Endothelial cell (in vitro differentiated cells): ENCODE data around the gene PDE11A. TPM values are rescaled to one million over a fixed set of nuclear protein-coding genes. Genes with fewer than 3 reads are reported as not detected.

ENCODE experiments used
- DNase-seq: peaks from one replicate; pipeline ENCODE4 v3.0.0; 2021; ENCODE audit warnings: low spot score
- H3K27ac Mint-ChIP-seq: one replicate; pipeline ENCODE4 v1.8.0; 2021; ENCODE audit warnings: mixed read lengths, inconsistent platforms; ENCODE audit not compliant: unreplicated experiment
- H3K27me3 Mint-ChIP-seq: one replicate; pipeline ENCODE4 v1.8.0; 2021; ENCODE audit warnings: mild to moderate bottlenecking, moderate library complexity, mixed read lengths, inconsistent platforms; ENCODE audit not compliant: unreplicated experiment
- H3K36me3 Mint-ChIP-seq: one replicate; pipeline ENCODE4 v1.8.0; 2021; ENCODE audit warnings: mild to moderate bottlenecking, low read depth, mixed read lengths, inconsistent platforms; ENCODE audit not compliant: unreplicated experiment
- H3K4me1 Mint-ChIP-seq: one replicate; pipeline ENCODE4 v1.8.0; 2021; ENCODE audit warnings: mild to moderate bottlenecking, mixed read lengths, inconsistent platforms; ENCODE audit not compliant: unreplicated experiment
- H3K4me3 Mint-ChIP-seq: one replicate; pipeline ENCODE4 v1.8.0; 2021; ENCODE audit warnings: mild to moderate bottlenecking, mixed read lengths, inconsistent platforms; ENCODE audit not compliant: unreplicated experiment
- H3K9me3 Mint-ChIP-seq: one replicate; pipeline ENCODE4 v1.8.0; 2021; ENCODE audit warnings: mixed read lengths, inconsistent platforms; ENCODE audit not compliant: unreplicated experiment
- total RNA-seq: library from RNA; stranded (reverse); fragmentation: NEBNext Ultra II Directional; extraction: Animal tissue kit (Norgen Biotek cat#: 25700); gene quantifications from one replicate; pipeline ENCODE4 v1.2.1, GENCODE V29; 2021; ENCODE audit not compliant: unreplicated experiment
- TF ChIP-seq, protein P1 (sequence below): fragments of 200-600 bp; sonication (generic); IDR thresholded peaks from one replicate; pipeline ENCODE4 v1.5.0; 2021; ENCODE audit warnings: antibody characterized with exemption; ENCODE audit not compliant: unreplicated experiment

Gene PDE11A
- total RNA-seq, 1 donor from 2014 or later, result 1.7 TPM

DNA sequence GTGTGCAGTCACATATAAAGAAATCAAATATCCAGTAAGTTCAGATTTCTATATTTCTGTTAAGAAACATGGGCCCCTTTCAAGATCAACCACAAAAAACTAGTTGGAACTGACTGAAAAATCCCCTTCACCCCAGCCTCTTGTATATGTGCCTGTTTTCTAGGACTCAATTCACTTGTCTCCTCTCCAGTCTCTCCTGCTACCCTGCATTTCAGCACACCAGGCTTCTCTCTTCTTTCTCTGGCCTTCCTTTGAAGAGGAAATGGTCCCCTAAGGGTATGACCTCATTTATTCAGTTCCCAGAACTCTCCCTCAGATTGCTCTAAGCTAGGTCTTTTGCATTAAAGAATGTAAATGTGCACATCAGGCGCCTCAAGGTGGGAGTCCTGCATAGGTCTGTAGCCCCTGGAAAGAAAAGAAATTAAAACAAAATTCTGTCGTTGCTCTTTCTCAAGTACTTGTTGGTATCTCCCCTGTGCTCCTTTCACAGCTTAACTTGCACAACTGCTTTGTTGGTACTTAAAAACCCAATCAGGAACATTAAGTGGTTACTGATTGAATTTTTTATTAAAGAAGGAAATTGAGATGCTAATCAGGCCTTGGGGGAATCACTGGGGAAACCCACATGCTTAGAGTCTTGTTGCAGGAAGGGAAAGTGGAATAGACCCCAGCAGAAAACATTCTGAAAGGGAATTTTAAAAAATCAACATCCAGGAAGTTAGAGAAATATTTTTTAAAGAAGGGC lies 401.6 kb downstream of the PDE11A start:
- H3K27me3 Mint-ChIP-seq, result no peaks in the 10 kb centered on the region
- H3K36me3 Mint-ChIP-seq, result no peaks in the 10 kb centered on the region
- H3K9me3 Mint-ChIP-seq, result no peaks in the 10 kb centered on the region
- TF ChIP-seq, protein P1, sequence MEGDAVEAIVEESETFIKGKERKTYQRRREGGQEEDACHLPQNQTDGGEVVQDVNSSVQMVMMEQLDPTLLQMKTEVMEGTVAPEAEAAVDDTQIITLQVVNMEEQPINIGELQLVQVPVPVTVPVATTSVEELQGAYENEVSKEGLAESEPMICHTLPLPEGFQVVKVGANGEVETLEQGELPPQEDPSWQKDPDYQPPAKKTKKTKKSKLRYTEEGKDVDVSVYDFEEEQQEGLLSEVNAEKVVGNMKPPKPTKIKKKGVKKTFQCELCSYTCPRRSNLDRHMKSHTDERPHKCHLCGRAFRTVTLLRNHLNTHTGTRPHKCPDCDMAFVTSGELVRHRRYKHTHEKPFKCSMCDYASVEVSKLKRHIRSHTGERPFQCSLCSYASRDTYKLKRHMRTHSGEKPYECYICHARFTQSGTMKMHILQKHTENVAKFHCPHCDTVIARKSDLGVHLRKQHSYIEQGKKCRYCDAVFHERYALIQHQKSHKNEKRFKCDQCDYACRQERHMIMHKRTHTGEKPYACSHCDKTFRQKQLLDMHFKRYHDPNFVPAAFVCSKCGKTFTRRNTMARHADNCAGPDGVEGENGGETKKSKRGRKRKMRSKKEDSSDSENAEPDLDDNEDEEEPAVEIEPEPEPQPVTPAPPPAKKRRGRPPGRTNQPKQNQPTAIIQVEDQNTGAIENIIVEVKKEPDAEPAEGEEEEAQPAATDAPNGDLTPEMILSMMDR, result no peak
- peaks cover 34% of the 10 kb centered on the region for H3K4me1 Mint-ChIP-seq
- no peak overlapping the region for H3K4me3 Mint-ChIP-seq
- no peak for DNase-seq
- H3K27ac Mint-ChIP-seq, result no peak overlapping the region

DNA sequence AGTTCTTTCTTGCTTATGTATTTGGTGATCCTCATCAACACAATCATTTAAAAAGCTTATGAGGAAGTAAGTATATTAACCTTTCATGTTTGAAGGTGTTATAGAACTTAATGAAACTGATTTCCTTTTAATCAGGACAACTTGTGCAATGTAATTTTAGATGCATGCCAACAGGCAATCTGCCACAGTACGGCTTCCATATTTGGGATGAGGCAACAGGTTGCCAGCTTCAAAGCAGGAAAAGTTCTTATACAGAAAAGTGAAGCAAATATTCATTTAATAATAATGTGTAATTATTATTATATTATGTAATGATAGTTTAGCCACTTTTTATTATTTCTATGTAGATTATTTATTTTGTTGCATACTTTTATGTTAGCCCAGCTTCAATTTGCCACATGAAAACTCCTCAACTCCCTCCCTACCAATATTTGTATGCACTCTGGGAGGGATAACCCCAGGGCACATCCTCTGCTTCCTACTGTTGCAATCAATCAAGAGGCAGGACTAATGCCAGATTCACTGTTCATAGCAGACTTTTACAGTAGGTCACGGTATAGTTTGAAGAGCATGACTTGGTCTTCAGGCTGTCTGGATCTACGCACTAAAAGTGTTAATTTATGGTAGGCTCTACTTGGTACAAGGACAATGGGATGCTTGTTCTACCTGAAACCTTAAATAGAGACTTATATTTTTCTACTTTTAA lies 402.8 kb downstream of the PDE11A start:
- Mint-ChIP-seq H3K36me3 (no peaks in the 10 kb centered on the region), H3K27ac (no peak overlapping the region), H3K4me3 (no peak overlapping the region), H3K27me3 (no peaks in the 10 kb centered on the region), H3K4me1 (peaks cover 26% of the 10 kb centered on the region), H3K9me3 (no peaks in the 10 kb centered on the region)
- no peak for DNase-seq
- TF ChIP-seq, protein P1, result no peak

DNA sequence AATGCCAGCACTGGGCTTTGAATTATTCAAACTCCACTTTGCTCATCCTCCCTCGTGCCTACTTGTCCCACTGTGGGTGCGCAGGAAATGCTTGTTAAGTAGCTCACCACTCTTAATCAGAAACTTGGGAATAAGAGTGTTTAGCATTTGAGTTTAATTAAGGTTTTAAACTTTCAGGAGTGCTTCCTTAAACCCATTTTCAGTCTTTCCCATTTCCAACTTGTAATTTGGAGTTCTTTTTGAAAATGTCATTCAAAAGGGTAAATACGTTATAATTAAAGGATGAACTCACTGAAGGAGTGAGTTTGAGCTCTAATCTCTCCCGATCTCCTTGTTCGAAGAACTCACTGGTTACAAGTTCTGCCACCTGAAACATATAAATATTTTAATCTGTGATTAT lies 403.4 kb downstream of the PDE11A start:
- Mint-ChIP-seq H3K9me3 (no peaks in the 10 kb centered on the region), H3K36me3 (no peaks in the 10 kb centered on the region), H3K27me3 (no peaks in the 10 kb centered on the region), H3K27ac (no peak overlapping the region), H3K4me3 (no peak overlapping the region), H3K4me1 (peaks cover 26% of the 10 kb centered on the region)
- TF ChIP-seq, protein P1, result no peak
- no peak for DNase-seq

DNA sequence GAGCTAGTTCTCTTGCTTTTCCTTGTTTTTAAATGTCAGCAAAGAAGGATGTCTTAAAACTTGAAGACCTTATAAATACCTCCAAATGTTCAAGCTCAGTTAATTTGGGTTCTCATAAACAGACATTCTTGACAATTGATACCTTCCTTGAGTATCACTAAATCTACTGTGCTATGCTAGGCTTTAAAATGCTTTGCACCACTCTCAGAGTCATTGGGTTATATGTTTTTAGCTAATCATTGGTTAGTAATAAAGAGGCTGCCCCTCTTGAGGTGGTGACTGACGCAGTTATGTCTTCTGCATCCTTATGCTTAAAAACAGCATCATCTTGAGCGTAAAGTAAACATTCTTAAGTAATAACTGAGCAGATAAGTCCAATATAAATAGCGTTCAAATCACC lies 404.0 kb downstream of the PDE11A start:
- Mint-ChIP-seq H3K36me3 (no peaks in the 10 kb centered on the region), H3K4me3 (no peak overlapping the region), H3K27ac (no peak overlapping the region), H3K27me3 (no peaks in the 10 kb centered on the region), H3K4me1 (peaks cover 24% of the 10 kb centered on the region), H3K9me3 (no peaks in the 10 kb centered on the region)
- TF ChIP-seq, protein P1, result no peak
- no peak for DNase-seq

DNA sequence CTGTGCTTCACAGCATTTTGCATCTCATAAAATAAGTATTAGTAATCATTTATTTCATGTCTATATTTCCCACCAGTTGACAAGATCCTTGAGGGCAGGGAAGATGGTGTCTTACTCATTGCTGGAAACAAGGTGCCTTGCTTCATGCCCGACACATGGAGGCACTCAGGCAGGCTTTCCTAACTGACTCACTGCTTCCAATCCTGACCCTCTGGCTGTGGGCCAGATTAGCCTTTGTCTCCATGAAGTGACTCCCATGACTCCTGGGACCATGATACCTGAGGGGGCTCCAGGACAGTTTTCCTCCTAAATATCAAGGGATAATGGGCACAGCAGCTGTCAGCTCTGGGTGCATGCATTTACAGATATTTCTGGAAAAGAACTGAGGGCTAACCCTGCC lies 405.0 kb downstream of the PDE11A start:
- H3K4me1 Mint-ChIP-seq, result peaks cover 21% of the 10 kb centered on the region
- no peaks in the 10 kb centered on the region for H3K27me3 Mint-ChIP-seq

More for the DNA sequence above, 405.0 kb downstream of the PDE11A start:
- Mint-ChIP-seq H3K9me3 (no peaks in the 10 kb centered on the region), H3K36me3 (no peaks in the 10 kb centered on the region), H3K27ac (no peak overlapping the region), H3K4me3 (no peak overlapping the region)
- DNase-seq, result no peak
- TF ChIP-seq, protein P1, result no peak
